GM19397 (cell line): Measurements from ENCODE around the gene SLC5A6.
"Not testable (repeated sequence)": the region's sequence is repeated elsewhere in the genome, so short reads cannot be mapped to it uniquely, and the experiment has no call there.

Experiments used
- ATAC-seq: cut with Tn5 transposase; IDR thresholded peaks from one replicate; pipeline ENCODE4 v1.9.1; 2021; ENCODE audit warnings: mild to moderate bottlenecking, moderate library complexity; ENCODE audit not compliant: unreplicated experiment

SLC5A6 gene

DNA sequence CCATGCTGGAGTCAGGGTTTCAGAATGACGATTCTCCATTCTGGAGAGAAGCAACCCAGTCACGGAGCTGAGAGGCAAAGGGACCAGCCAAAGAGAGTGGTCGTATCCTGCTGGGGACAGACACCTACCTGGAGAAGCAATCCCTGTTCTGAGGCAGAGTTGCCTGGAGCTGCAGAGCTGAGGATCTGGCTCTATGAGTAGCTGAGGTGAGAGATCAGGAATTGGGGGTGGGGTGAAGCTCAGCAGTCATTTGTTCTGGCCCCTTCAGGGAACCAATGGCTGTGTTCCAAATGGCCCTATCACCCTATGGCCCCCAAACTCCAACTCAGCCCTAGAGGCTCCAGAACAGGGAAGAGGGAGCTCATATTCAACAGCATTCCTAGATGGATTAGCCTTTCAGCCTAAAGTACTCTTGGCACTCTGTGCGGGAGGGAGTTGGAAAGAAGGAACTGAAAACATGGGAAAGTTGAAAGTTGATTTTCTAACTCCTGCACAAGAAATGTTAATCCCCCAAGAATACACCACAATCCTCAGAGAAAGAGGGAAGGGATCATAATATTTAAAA lies 3.5 kb downstream of the SLC5A6 start:
- no peak for ATAC-seq

DNA sequence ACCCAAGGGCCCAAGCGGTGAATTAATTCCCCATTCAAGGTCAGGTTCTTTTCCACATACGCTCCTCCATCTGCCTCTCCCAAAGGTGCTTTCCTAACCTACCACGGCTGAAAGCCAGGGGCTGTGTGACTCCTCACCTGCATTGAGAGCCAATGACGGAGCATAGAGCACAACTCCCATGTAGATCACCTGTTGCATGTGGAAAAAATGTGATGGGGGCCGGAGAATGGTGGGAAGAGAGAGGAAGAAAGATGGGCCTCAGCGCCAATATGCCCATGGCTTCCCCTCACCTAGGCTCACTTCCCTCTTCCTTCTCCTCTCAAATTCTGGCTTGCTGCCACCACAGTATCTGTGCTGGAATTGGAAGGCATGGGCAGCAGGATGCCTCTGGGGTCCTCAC lies 5.7 kb downstream of the SLC5A6 start:
- ATAC-seq, result no peak

DNA sequence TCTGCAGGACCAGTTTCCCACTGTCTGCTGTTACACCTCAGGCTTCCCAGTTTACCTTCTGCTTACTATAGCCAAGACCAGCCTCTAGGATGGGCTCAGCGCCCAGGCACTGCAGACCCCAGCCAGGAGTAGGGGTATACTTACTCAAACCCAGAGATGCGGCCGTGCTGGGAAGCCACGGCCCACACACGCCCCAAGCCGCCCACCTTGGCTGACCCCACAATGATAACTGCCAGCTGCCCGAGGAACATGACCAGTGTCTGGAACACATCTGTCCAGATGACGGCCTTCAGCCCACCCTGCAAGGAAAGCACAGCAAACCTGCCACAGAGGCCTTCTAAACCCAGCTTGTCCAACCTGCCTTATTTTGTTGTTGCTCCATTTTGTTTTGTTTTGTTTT lies 6.9 kb downstream of the SLC5A6 start:
- ATAC-seq, result no peak

- ATAC-seq, result no peak
Observed at GRCh38 chr2:27204566-27204965, 7.5 kb downstream of the SLC5A6 start.

DNA sequence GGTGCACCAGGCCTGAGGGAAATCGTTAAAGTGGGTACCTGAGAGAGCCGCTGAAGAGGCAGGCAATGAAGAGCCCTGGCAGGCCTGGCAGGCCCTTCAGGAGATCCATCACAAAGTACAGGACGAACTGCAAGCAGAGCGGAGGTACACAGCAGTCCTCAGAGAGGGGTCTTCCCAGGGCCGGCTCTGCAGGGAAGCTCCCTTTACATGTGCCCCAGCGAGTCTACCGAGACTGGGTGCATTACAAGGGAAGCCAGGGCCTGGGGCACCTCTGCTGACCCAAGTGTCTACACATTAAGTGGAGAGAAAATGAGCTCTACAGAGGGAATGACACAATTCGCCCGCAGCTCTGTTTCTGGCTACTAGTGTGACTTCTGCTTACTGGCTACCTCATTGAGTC lies 8.3 kb downstream of the SLC5A6 start:
- ATAC-seq, result no peak

- ATAC-seq, result no peak
Observed at GRCh38 chr2:27202854-27203253, 9.2 kb downstream of the SLC5A6 start.

DNA sequence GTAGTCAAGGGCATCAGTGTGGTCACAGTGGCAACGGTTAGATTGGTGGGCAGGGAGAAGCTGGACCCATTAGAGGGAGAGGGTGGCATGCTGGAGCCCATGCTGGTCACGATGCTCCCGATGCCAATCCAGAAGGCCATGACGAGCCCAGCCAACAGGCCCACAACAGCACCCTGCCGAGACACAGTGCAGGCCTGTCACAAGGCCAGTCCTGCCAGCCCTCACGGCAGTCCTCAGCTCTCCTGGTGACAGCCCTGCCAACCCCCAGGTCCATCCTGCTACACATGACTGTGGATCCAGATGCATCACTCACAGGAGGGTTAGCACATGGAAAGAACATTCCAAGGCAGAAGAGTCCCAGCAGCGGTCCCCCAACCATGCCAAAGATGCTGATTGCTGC lies 10.4 kb downstream of the SLC5A6 start:
- ATAC-seq, result no peak

DNA sequence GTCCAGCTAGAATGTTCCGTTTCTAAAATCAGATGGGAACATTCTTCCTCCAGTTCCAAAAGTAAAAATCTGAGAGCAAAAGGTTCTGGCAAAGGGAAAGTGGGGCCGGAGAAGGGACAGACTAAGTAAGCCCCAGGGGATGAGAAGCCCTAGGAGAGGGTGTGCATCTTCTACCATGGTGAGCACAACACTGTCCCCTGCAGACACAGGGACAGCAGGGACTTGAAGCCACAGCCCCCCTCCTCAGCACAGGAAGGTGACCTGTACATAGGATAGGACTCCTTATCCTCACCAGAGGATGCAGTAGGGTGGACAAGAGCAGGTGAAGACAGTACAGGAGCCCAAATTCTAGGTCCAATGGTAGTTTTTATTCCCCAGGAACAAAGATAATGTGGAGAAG lies 12.8 kb downstream of the SLC5A6 start:
- ATAC-seq, result no peak

DNA sequence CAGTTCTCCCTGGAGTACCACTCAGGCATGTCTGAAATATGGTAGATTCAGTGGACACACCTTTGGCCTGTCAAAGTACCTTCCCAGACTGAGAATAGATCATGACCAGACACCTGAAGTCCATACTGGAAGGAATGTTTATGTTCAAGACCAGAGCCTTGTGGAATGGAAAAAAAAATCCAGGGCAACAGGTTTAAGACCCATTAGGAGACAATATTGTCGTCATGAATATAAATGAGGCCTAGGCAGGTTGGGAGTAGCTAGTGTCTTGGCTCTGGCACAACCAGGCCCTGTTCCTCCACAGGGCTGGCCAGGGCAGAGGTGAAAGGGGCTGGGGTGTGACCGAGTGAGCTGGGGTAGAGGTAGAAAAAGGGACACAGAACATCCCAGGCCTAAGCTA lies 13.4 kb downstream of the SLC5A6 start:
- no peak for ATAC-seq

- not testable (repeated sequence) for ATAC-seq
Observed at GRCh38 chr2:27198068-27198467, 14.0 kb downstream of the SLC5A6 start.

DNA sequence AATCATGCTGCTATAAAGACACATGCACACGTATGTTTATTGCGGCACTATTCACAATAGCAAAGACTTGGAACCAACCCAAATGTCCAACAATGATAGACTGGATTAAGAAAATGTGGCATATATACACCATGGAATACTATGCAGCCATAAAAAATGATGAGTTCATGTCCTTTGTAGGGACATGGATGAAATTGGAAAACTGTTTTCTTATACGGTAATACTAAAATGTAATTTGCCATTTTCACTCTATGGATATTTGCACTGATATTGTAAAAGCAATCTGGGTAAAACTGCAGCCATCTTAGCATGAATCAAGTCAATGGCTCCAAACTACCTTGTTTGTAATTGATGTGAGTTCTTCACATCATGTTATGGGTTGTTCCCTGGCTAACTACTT lies 16.3 kb downstream of the SLC5A6 start:
- ATAC-seq, result not testable (repeated sequence)

DNA sequence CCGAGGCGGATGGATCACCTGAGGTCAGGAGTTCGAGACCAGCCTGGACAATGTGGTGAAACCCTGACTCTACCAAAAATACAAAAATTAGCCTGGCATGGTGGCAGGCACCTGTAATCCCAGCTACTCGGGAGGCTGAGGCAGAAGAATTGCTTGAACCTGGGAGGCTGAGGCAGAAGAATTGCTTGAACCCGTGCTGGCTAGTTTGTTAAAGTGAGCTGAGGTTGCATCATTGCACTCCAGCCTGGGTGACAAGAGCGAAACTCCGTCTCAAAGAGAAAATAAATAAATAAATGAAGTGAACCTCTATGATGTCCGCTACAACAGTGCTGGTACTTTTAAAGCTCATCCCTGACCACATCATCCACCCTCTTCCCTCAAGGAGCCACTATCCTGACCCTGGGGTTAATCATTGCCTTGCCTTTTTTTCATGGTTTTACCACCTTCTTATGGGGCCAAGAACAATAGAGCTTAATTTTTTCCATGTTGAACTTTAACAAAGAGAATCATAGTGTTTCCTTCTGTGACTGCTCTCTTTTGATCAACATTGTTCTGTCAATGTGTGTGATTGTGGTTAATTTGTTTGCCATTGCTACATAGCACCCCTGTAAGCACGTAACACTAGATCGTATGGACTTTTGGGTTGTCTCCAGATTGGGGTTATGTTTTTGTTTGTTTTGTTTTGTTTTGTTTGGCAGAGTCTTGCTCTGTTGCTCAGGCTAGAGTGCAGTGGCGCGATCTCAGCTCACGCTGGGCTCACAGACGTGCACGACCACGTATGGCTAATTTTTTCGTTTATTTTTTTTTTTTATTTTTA lies 17.3 kb downstream of the SLC5A6 start:
- ATAC-seq, result no peak

DNA sequence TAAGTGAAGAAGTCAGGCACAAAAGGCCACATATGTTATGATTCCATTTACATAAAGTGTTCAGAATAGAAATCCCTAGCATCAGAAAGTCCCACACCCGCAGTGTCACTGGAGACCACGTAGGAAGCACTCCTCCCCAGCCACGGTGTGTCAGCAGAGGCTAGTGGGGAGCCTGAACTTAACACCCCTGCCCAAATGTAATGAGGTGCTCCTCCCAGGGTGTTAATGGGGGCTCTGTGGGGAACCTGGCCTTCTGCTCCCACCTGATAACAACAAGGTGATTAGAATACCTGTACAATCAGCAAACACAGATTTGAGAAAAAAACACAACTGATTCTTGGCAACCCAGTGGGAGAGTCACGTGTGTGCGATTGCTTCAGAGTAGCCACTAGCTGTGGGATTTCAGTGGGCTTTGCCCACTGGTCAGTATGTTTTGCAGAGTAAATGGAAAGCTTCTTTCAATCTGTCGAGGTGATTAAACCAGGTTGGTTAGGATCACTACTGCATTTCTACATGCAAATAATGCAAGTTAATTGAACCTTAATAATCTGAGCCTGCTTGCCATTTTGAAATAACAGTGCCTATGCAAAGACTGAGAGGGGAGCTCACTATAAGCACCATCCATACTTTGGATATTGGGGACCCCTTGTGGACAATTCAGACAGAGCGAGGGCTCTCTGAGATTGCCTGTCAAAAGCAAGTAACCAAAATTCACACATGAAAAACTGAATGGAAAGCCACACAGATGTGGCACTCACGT lies 20.8 kb downstream of the SLC5A6 start:
- ATAC-seq, result no peak

GRCh38 chr2:27189989-27190388 lies 22.1 kb downstream of the SLC5A6 start:
- no peak for ATAC-seq

DNA sequence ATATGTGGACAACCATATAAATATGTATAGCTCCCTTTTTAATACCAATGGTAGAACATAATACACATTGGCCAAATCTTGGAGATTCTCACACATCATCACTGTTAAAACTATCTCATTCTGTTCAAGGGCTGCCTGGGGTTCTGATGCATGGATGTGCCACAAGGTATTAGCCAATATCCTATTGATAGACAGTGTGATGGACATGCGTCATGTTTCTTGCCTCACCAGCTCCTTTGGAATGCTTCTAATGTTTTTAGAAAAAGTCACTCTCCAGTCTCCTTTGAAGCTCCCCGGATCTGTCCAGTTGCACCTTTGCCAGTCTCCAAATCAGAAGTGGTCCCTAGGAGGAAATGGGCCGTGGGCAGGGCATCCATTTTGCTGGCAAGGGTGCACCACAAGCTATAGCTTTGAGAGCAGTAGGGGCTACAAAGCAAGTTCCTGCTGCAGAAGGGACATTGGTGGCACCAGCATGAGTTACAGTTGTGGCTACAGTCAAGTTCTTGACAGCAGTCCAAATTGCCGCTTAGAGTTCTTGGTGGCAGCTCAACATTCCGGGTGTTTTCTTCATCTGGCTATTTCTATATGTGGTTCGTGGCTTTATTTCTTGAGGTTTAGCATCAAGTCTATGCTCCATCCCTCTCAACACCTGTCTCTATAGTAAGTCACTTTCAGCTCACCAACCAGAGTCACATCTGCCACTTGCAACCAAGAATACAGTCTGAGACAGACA lies 25.3 kb downstream of the SLC5A6 start:
- no peak for ATAC-seq

DNA sequence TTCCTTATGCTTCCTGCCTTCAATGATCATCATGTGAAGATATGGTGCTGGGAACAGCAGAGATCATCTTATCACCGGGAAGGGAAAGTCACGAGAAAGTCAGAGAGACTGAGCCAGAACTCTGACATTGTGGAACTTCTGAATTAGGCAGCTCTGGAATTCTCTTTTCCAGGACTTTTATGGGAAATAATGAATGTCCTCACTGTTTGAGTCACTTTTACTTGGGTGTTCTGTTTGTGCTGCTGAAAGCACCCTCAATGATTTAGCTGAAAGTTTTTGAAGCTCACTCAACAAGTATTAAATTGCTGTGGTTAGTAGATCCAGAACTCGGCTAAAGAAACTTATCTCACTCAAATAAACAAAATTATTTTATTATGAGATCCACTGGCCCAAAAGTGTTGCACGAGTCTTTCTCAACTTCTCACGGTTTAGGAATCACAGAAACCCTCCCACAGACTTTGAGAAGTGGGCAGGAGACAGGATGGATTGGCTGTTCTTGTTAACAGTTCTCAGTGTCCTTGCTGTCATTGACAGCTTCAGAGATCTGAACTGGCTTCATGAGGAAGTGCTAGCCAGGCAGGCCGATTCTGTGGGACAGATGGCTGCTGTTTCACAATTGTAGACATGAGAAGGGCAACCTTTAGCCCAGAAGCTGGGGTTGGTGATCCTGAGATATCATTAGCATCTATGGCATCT lies 26.6 kb downstream of the SLC5A6 start:
- no peak for ATAC-seq

DNA sequence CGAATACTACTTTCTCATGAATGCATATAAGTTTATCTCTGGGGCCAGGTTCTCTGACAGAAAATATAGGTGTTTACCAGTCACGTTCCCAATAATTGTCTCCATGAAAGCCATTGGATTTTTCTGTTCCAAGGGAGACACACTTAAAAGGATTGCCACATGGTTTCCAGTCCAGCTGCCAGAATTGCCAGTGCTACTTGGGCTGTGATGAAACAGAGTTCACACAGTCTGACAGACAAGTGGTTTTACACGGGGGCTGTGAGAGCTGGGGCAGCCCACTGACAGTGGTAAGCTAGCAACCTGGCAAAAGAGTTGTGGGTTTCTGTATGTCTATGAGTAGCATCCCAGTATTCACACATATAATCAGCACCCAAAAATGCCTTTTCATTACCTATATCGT lies 28.0 kb downstream of the SLC5A6 start:
- ATAC-seq, result no peak

DNA sequence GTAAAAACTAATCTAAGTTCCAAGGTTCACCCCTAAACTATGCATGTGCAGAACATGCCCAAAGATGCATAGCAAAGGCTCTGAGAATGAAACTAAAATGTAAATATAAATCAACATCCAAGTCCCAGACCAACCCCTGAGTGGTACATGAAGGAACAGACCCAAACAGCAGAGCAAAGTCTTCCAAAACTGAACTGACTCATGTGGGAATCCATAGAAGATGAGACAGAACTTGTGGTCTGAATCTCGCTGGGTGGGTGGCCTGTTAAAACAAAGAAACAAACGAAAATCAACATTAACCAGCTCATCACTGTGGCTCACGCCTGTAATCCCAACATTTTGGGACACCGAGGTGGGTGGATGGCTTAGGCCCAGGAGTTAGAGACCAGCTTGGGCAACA lies 29.7 kb downstream of the SLC5A6 start:
- no peak for ATAC-seq

GRCh38 chr2:27179344-27180000 lies 32.6 kb downstream of the SLC5A6 start:
- ATAC-seq, result no peak

DNA sequence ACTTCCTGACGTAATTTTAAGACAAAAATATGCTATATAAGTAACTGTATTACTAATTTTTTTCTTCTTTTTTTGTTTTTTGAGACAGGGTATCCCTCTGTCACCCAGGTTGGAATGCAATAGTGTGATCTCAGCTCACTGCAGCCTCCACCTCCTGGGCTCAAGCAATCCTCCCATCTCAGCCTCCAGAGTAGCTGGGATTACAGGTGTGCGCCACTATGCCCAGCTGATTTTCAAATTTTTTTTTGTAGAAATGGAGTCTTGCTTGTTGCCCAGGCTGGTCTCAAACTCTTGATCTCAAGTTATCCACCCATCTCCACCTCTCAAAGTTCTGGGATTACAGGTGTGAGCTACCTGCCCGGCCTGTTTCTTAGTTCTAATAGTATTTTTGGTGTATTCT lies 33.6 kb downstream of the SLC5A6 start:
- ATAC-seq, result no peak
